ENCODE data around the gene SIK3. TPM values are rescaled to one million over a fixed set of nuclear protein-coding genes. Genes with fewer than 3 reads are reported as not detected.

The SIK3 gene
- total RNA-seq, 1 donor from 2014 or later = 19.5 TPM

- Mint-ChIP-seq H3K36me3 (ENCODE audit: low read depth) (peaks cover 26% of the 10 kb centered on the region), H3K9me3 (ENCODE audit: low read depth) (no peaks in the 10 kb centered on the region), H3K4me3 (ENCODE audit: unreplicated experiment) (no peak overlapping the region), H3K27me3 (ENCODE audit: low read depth) (no peaks in the 10 kb centered on the region), H3K27ac (ENCODE audit: unreplicated experiment) (no peak overlapping the region), H3K4me1 (ENCODE audit: low read depth) (peaks cover 19% of the 10 kb centered on the region)
- no peak for DNase-seq (ENCODE audit: low spot score)
- TF ChIP-seq CTCF (IDR thresholded peaks at IDR 0.05) = no peak
These were observed 231.3 kb downstream of the SIK3 start for GRCh38 chr11:116866804-116867455.

- no peaks in the 10 kb centered on the region for H3K27me3 Mint-ChIP-seq (ENCODE audit: low read depth)
- no peaks in the 10 kb centered on the region for H3K9me3 Mint-ChIP-seq (ENCODE audit: low read depth)
- DNase-seq (ENCODE audit: low spot score) = no peak
- no peak overlapping the region for H3K27ac Mint-ChIP-seq (ENCODE audit: unreplicated experiment)
- H3K4me3 Mint-ChIP-seq (ENCODE audit: unreplicated experiment) = no peak overlapping the region
- peaks cover 34% of the 10 kb centered on the region for H3K36me3 Mint-ChIP-seq (ENCODE audit: low read depth)
- peaks cover 8% of the 10 kb centered on the region for H3K4me1 Mint-ChIP-seq (ENCODE audit: low read depth)
- no peak for TF ChIP-seq CTCF (IDR thresholded peaks at IDR 0.05)
These were observed 232.5 kb downstream of the SIK3 start for GRCh38 chr11:116865696-116866095.

- no peak for TF ChIP-seq CTCF (IDR thresholded peaks at IDR 0.05)
- no peaks in the 10 kb centered on the region for H3K27me3 Mint-ChIP-seq (ENCODE audit: low read depth)
- peaks cover 33% of the 10 kb centered on the region for H3K36me3 Mint-ChIP-seq (ENCODE audit: low read depth)
- no peak for DNase-seq (ENCODE audit: low spot score)
- no peak overlapping the region for H3K4me3 Mint-ChIP-seq (ENCODE audit: unreplicated experiment)
- no peak overlapping the region for H3K27ac Mint-ChIP-seq (ENCODE audit: unreplicated experiment)
- peaks cover 6% of the 10 kb centered on the region for H3K4me1 Mint-ChIP-seq (ENCODE audit: low read depth)
- no peaks in the 10 kb centered on the region for H3K9me3 Mint-ChIP-seq (ENCODE audit: low read depth)
These were observed 233.7 kb downstream of the SIK3 start for GRCh38 chr11:116864531-116864930.

- Mint-ChIP-seq H3K9me3 (ENCODE audit: low read depth) (no peaks in the 10 kb centered on the region), H3K27me3 (ENCODE audit: low read depth) (no peaks in the 10 kb centered on the region), H3K4me1 (ENCODE audit: low read depth) (peaks cover 6% of the 10 kb centered on the region), H3K36me3 (ENCODE audit: low read depth) (peaks cover 38% of the 10 kb centered on the region), H3K4me3 (ENCODE audit: unreplicated experiment) (no peak overlapping the region), H3K27ac (ENCODE audit: unreplicated experiment) (peak overlapping the region; percentile 28)
- DNase-seq (ENCODE audit: low spot score) = no peak
- TF ChIP-seq CTCF (IDR thresholded peaks at IDR 0.05) = no peak
These were observed 235.3 kb downstream of the SIK3 start for GRCh38 chr11:116862951-116863350.

GRCh38 chr11:116862185-116862584, 236.0 kb downstream of the SIK3 start:
- no peak for TF ChIP-seq CTCF (IDR thresholded peaks at IDR 0.05)
- Mint-ChIP-seq H3K36me3 (ENCODE audit: low read depth) (peaks cover 35% of the 10 kb centered on the region), H3K4me3 (ENCODE audit: unreplicated experiment) (no peak overlapping the region), H3K9me3 (ENCODE audit: low read depth) (no peaks in the 10 kb centered on the region), H3K4me1 (ENCODE audit: low read depth) (peaks cover 6% of the 10 kb centered on the region), H3K27ac (ENCODE audit: unreplicated experiment) (no peak overlapping the region), H3K27me3 (ENCODE audit: low read depth) (no peaks in the 10 kb centered on the region)
- no peak for DNase-seq (ENCODE audit: low spot score)

Data from chondrocyte (in vitro differentiated cells).